Tibial nerve (tissue), 4 donors: ENCODE measurements around the gene CLTCL1. TPM values are rescaled to one million over a fixed set of nuclear protein-coding genes. Genes with fewer than 3 reads are reported as not detected.

Source experiments
- DNase-seq, 2 donors: peaks; one replicate each; pipeline ENCODE4 v3.0.0-alpha.2; 2019; ENCODE audit warnings: low spot score in 2 of 2
- H3K27ac ChIP-seq, 4 donors: fragments of 200-600 bp; sonication (generic) in 3 of 4; one replicate each; pipeline ENCODE4 v1.5.1; 2017 to 2019; ENCODE audit warnings: mild to moderate bottlenecking in 1 of 4
- H3K27me3 ChIP-seq, 2 donors: fragments of 200-600 bp; sonication (generic) in 1 of 2; one replicate each; pipeline versions ENCODE4 v1.5.1 to v1.6.0; 2017 to 2019
- H3K36me3 ChIP-seq, 3 donors: fragments of 200-600 bp; sonication (generic); one replicate each; pipeline ENCODE4 v1.5.1; 2018 to 2019
- H3K4me1 ChIP-seq, 4 donors: fragments of 200-600 bp; sonication (generic) in 3 of 4; one replicate each; pipeline ENCODE4 v1.5.1; 2017 to 2019
- H3K4me3 ChIP-seq, 4 donors: fragments of 200-600 bp; sonication (generic) in 3 of 4; one replicate each; pipeline ENCODE4 v1.5.1; 2017 to 2019; ENCODE audit warnings: mild to moderate bottlenecking in 1 of 4, moderate library complexity in 1 of 4
- H3K9me3 ChIP-seq, 4 donors: fragments of 200-600 bp; sonication (generic) in 3 of 4; one replicate each; pipeline ENCODE4 v1.5.1; 2017 to 2019
- EP300 ChIP-seq, 2 donors: sonication (generic); formaldehyde crosslinking; IDR thresholded peaks; one replicate each; pipeline ENCODE4 v1.6.1; 2017; ENCODE audit warnings: antibody characterized with exemption in 2 of 2, mild to moderate bottlenecking in 1 of 2
- POLR2A ChIP-seq, 2 donors: fragments of 450-650 bp; IDR thresholded peaks; one replicate each; pipeline ENCODE4 v1.6.1; 2017; ENCODE audit warnings: antibody characterized with exemption in 2 of 2, mild to moderate bottlenecking in 2 of 2, moderate library complexity in 2 of 2
- WGBS, 2 donors: methylation state at CpG; one replicate each; pipeline ENCODE4 v1.1.5; 2018; 5-methylcytosine and 5-hydroxymethylcytosine counted together
- total RNA-seq, 4 donors: library from RNA; depleted of rRNA; stranded (reverse); fragments of >200 nt; gene quantifications; one replicate each; pipeline ENCODE4 v1.1.0, GENCODE V29; 2016
- TF ChIP-seq, protein P1 (sequence below), 5 experiments: fragments of 200-600 bp in 3 of 5; fragments of 450-650 bp in 2 of 5; sonication (generic) in 3 of 5; IDR thresholded peaks; one replicate each; pipeline ENCODE4 v1.5.1; 2016 to 2019; ENCODE audit warnings: antibody characterized with exemption in 5 of 5, mild to moderate bottlenecking in 3 of 5, moderate library complexity in 2 of 5

The CLTCL1 gene
- total RNA-seq, 4 donors from 2014 or later = 22.6 to 35.9 (median 26.8) TPM

DNA sequence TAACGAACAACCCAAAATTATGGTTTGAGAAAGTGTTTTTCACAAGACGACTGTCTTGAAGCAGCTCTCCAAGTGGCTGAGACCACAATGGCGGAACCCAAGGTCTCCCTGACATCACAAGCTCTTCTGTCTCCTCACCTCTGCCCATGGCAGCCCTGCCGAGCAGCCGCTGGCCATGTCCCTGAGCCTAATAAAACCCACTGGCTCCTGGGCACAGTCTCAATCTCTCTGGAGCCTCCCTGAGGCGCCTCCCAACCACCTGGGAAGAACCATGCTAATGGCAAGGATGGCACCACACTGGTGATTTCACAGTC, 50.0 kb downstream of the CLTCL1 start:
- Histone ChIP-seq H3K9me3 (no peaks in the 10 kb centered on the region), H3K27ac (no peak overlapping the region), H3K36me3 (peaks cover 0 to 34% (median 0%) of the 10 kb centered on the region in 3 donors), H3K4me3 (no peak overlapping the region), H3K4me1 (no peaks in the 10 kb centered on the region), H3K27me3 (no peaks in the 10 kb centered on the region)
- TF ChIP-seq, protein P1, sequence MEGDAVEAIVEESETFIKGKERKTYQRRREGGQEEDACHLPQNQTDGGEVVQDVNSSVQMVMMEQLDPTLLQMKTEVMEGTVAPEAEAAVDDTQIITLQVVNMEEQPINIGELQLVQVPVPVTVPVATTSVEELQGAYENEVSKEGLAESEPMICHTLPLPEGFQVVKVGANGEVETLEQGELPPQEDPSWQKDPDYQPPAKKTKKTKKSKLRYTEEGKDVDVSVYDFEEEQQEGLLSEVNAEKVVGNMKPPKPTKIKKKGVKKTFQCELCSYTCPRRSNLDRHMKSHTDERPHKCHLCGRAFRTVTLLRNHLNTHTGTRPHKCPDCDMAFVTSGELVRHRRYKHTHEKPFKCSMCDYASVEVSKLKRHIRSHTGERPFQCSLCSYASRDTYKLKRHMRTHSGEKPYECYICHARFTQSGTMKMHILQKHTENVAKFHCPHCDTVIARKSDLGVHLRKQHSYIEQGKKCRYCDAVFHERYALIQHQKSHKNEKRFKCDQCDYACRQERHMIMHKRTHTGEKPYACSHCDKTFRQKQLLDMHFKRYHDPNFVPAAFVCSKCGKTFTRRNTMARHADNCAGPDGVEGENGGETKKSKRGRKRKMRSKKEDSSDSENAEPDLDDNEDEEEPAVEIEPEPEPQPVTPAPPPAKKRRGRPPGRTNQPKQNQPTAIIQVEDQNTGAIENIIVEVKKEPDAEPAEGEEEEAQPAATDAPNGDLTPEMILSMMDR (IDR thresholded peaks at IDR 0.05) = no peak
- TF ChIP-seq POLR2A (IDR thresholded peaks at IDR 0.05) = no peak
- TF ChIP-seq EP300 (IDR thresholded peaks at IDR 0.05) = no peak
- 91 to 96% methylated on average over 6 of the region's 6 CpGs for WGBS, 2 donors
- no peak for DNase-seq

DNA sequence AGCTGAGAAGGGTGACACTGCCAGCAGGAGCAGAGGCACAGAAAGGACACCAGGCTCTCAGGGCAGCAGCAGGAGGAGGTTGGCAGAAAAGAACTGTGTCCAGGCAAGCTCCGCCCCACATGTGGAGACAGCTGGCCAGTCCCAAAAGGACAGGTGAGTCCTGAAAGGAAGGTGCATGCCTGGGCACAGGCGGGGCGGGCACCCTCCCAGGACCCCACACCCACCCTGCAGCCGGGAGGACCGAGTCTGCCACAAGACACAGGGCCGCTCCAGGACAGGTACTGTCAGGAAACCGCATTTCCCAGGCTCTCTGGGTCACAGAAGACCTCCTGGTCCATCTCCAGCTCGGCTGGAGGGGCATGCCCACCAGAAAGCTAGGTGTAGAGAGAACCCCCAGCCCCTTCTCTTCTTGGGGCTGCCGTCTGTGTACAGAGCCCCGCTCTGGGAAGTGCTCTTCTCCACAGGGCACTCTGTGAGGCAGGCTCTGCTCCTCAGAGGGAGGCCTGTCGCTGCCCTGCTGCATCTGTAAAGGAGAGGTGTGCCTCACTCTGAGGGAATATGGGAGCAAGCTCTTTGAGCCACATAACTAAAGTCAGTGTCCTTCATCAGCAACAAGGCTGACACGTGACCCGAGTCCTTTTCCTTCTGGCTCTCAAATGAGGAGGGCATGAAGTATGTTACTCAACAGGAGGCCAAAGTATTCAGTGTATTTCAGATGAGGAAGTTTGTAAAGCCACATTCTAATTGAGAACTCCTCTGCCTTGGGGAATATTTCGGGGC, 50.5 kb downstream of the CLTCL1 start:
- DNase-seq = no peak
- no peak overlapping the region for H3K4me3 ChIP-seq
- no peak overlapping the region for H3K27ac ChIP-seq
- H3K36me3 ChIP-seq = peaks cover 0 to 34% (median 0%) of the 10 kb centered on the region in 3 donors
- 90 to 96% methylated on average over 11 to 13 of the region's 14 CpGs for WGBS, 2 donors
- H3K9me3 ChIP-seq = no peaks in the 10 kb centered on the region
- no peaks in the 10 kb centered on the region for H3K27me3 ChIP-seq
- TF ChIP-seq POLR2A (IDR thresholded peaks at IDR 0.05) (no peak), EP300 (IDR thresholded peaks at IDR 0.05) (no peak)
- TF ChIP-seq, protein P1 (IDR thresholded peaks at IDR 0.05) = no peak
- no peaks in the 10 kb centered on the region for H3K4me1 ChIP-seq

DNA sequence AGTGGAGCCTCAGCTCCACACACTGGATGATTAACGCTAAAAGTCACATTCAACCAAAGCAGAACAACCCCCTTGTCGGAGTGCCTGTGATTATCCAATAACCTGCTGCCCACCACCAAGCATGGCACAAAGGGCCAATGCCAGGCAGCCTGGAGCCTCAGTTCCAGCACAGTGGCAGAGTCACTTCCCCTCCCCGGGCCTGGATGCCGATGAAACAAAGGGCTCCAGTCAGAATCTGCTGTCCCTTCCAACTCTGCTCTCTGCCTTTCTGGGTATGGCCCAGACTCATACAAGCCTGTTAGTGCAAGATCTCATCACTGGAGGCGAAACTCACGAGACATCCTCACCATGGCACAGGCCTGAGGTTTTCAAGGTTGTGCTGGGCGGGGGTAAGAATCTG, 52.1 kb downstream of the CLTCL1 start:
- 44 to 64% methylated on average over 6 to 7 of the region's 7 CpGs for WGBS, 2 donors

DNA sequence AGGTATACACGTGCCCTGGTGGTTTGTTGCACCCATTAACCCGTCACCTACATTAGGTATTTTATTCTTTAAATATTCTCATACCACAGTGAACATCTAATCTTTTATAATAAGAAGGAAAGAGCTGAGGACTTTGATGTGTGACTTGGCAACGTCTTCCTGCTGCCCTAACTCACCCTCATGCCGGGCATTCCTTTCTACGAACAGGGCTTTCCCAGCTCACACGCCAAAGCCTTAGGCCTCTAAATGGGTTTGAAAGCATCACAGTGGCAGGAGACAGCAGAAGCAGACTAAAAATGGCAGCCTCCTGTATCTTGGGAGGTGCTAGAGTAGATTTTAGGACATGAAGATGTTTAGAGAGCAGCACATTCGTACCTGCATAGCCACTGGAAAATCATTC, 52.6 kb downstream of the CLTCL1 start:
- no peaks in the 10 kb centered on the region for H3K27me3 ChIP-seq
- no peak for DNase-seq
- 69% methylated on average over 7 of the region's 7 CpGs for WGBS, 2 donors
- TF ChIP-seq EP300 (IDR thresholded peaks at IDR 0.05) (no peak), POLR2A (IDR thresholded peaks at IDR 0.05) (no peak)
- TF ChIP-seq, protein P1 (IDR thresholded peaks at IDR 0.05) = no peak
- H3K36me3 ChIP-seq = peaks cover 0 to 50% (median 0%) of the 10 kb centered on the region in 3 donors
- H3K9me3 ChIP-seq = no peaks in the 10 kb centered on the region
- no peak overlapping the region for H3K27ac ChIP-seq
- H3K4me3 ChIP-seq = no peak overlapping the region
- no peaks in the 10 kb centered on the region for H3K4me1 ChIP-seq

More for the DNA sequence above, 52.1 kb downstream of the CLTCL1 start:
- Histone ChIP-seq H3K4me3 (no peak overlapping the region), H3K27ac (peak overlapping the region in 1 of 4 donors; percentile 20), H3K9me3 (no peaks in the 10 kb centered on the region), H3K27me3 (no peaks in the 10 kb centered on the region), H3K36me3 (peaks cover 0 to 45% (median 0%) of the 10 kb centered on the region in 3 donors), H3K4me1 (no peaks in the 10 kb centered on the region)
- no peak for TF ChIP-seq POLR2A (IDR thresholded peaks at IDR 0.05)
- TF ChIP-seq EP300 (IDR thresholded peaks at IDR 0.05) = no peak
- TF ChIP-seq, protein P1 (IDR thresholded peaks at IDR 0.05) = no peak
- no peak for DNase-seq

DNA sequence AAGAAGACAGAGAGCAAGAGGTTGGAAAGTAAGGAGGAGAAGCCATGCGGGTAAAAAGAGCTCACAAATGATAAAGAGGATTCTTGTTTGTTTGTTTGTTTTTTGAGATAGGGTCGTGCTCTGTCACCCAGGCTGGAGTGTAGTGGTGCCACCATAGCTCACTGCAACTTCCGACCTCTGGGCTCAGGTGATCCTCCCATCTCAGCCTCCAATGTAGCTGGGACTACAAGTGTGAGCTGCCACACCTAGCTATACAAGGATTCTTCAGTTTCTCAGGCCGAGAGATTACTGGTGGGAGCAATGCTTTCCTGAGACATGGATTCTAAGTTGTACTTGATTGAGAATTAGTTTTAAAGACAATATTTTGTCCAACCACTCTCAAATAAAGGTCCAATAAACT, 55.6 kb downstream of the CLTCL1 start:
- no peaks in the 10 kb centered on the region for H3K9me3 ChIP-seq
- H3K27ac ChIP-seq = no peak overlapping the region
- H3K4me1 ChIP-seq = no peaks in the 10 kb centered on the region
- H3K4me3 ChIP-seq = no peak overlapping the region
- 84 to 87% methylated on average over 4 of the region's 4 CpGs for WGBS, 2 donors
- no peak for DNase-seq
- no peaks in the 10 kb centered on the region for H3K27me3 ChIP-seq
- TF ChIP-seq, protein P1 (IDR thresholded peaks at IDR 0.05) = no peak
- TF ChIP-seq EP300 (IDR thresholded peaks at IDR 0.05) (no peak), POLR2A (IDR thresholded peaks at IDR 0.05) (no peak)
- peaks cover 0 to 55% (median 2%) of the 10 kb centered on the region in 3 donors for H3K36me3 ChIP-seq
